ENCODE data around the gene PPP2R5C.

Gene PPP2R5C

GRCh38 chr14:101933209-101933608 is 171.7 kb downstream of the PPP2R5C start:
- Histone ChIP-seq H3K36me3 (ENCODE audit: control insufficient read depth, insufficient read depth, low read length) (no peaks in the 10 kb centered on the region), H3K9me3 (ENCODE audit: control insufficient read depth, low read length) (no peaks in the 10 kb centered on the region), H3K4me3 (ENCODE audit: low read length) (no peak overlapping the region), H3K27me3 (ENCODE audit: control insufficient read depth, insufficient read depth, low read length) (peaks cover 3% of the 10 kb centered on the region), H3K4me1 (ENCODE audit: control insufficient read depth, insufficient read depth, low read length) (no peaks in the 10 kb centered on the region), H3K9ac (ENCODE audit: low read length) (no peak overlapping the region)

DNA sequence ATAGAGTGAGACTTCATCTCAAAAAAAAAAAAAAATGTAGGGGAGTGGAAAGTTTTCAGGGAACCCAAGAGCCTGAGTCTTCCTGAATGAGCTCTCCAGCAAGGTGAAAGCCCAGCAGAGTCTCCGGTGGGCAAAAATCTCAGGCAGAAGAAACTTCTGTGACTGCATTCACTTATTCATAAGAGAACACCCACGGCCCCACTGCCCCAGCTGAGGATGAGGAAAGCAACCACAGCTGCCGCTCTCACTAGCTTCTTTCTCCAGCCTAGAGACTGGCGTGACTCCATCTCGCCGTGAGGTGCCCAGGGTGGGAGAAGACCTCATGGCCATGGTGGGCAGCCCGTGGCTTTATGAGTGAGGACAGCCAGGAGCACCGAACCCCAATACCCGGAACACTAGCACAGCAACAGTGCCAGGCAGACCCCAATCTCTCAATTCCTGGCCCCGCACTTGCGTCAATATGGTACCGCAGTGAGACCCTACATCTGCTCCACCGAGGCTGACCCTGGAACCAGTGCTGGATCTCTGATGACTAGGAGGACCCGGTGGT is 173.2 kb downstream of the PPP2R5C start:
- H3K9ac ChIP-seq (ENCODE audit: low read length): no peak overlapping the region
- H3K27me3 ChIP-seq (ENCODE audit: control insufficient read depth, insufficient read depth, low read length): peaks cover 7% of the 10 kb centered on the region
- no peaks in the 10 kb centered on the region for H3K36me3 ChIP-seq (ENCODE audit: control insufficient read depth, insufficient read depth, low read length)
- no peaks in the 10 kb centered on the region for H3K4me1 ChIP-seq (ENCODE audit: control insufficient read depth, insufficient read depth, low read length)
- H3K9me3 ChIP-seq (ENCODE audit: control insufficient read depth, low read length): no peaks in the 10 kb centered on the region
- H3K4me3 ChIP-seq (ENCODE audit: low read length): no peak overlapping the region

DNA sequence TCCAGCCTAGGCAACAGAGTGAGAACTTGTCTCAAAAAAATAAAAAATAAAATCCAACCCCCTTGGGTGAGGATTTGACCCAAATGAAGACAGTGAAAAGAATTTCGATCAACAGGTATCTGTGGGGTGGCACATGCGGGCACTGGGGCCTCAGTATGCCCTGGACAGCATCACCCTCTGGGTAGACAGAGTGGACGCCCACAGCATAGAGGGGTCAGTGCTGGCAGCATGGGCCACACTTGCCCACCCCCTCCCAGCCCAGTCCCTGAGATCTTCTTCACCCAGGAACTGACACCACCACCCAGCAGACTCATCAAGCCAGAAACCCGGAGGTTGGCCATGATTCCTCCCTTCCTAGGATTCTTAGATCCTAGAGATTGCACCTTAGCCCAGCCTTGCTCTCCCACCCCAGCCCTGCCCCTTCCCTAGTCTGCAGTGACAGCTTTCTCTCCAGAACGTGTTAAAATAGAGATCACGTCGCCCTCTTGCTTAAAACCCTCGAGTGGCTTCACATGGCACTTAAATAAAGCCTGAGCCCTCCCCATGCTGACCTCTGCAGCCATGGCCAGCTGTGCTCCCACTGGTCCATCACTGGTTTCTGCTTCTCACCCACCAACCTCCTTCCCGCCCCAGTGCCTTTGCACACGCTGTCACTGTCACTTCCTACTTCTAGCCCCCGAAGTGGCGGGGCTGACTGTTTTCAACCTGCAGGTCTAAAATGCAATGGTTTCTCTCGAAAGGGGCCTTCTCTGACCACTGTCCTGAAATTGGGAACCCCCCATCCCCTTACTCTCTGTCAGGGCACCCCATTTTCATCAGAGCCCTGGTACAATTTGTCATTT is 176.6 kb downstream of the PPP2R5C start:
- no peaks in the 10 kb centered on the region for H3K4me1 ChIP-seq (ENCODE audit: control insufficient read depth, insufficient read depth, low read length)
- no peak overlapping the region for H3K4me3 ChIP-seq (ENCODE audit: low read length)
- H3K9me3 ChIP-seq (ENCODE audit: control insufficient read depth, low read length): no peaks in the 10 kb centered on the region
- no peaks in the 10 kb centered on the region for H3K36me3 ChIP-seq (ENCODE audit: control insufficient read depth, insufficient read depth, low read length)
- H3K27me3 ChIP-seq (ENCODE audit: control insufficient read depth, insufficient read depth, low read length): peaks cover 7% of the 10 kb centered on the region
- no peak overlapping the region for H3K9ac ChIP-seq (ENCODE audit: low read length)

DNA sequence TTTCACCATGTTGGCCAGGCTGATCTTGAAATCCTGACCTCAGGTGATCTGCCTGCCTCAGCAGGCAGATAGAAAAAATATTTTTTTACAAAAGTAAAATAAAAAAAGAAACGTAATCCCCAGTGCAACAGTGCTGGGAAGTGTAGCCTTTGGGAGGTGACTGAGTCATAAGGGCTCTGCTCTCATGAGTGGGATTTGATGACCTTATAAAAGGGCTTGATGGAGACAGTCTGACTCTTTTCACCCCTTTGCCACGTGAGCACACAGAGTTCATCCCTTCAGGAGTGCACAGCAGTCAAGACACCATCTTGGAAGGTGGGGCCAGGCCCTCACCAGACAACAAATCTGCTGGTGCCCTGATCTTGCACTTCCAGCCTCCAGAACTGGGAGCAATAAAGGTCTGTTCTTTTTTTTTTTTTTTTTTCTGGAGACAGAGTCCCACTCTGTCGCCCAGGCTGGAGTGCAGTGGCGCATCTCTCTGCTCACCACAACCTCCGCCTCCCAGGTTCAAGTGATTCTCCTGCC is 178.2 kb downstream of the PPP2R5C start:
- Histone ChIP-seq H3K4me3 (ENCODE audit: low read length) (no peak overlapping the region), H3K9ac (ENCODE audit: low read length) (no peak overlapping the region), H3K27me3 (ENCODE audit: control insufficient read depth, insufficient read depth, low read length) (peaks cover 7% of the 10 kb centered on the region), H3K36me3 (ENCODE audit: control insufficient read depth, insufficient read depth, low read length) (no peaks in the 10 kb centered on the region), H3K4me1 (ENCODE audit: control insufficient read depth, insufficient read depth, low read length) (no peaks in the 10 kb centered on the region), H3K9me3 (ENCODE audit: control insufficient read depth, low read length) (no peaks in the 10 kb centered on the region)

DNA sequence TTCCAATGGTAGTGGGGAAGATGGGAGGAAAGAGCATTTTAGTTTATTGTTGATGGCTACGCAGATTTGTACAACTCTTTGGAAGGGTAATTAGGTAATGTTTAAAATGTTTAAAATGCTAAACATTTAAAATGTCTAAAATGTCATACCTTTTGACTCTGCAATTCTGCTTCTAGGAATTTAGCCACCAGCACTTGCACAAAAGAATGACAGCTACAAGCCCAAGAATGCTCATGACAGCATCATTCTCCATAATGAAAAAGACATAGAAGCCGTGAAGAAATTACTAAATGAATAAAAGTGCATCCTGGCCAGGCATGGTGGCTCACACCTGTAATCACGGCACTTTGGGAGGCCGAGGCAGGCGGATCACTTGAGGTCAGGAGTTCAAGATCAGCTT is 182.9 kb downstream of the PPP2R5C start:
- H3K36me3 ChIP-seq (ENCODE audit: control insufficient read depth, insufficient read depth, low read length): no peaks in the 10 kb centered on the region
- peaks cover 3% of the 10 kb centered on the region for H3K27me3 ChIP-seq (ENCODE audit: control insufficient read depth, insufficient read depth, low read length)
- H3K4me1 ChIP-seq (ENCODE audit: control insufficient read depth, insufficient read depth, low read length): peaks cover 7% of the 10 kb centered on the region
- no peak overlapping the region for H3K4me3 ChIP-seq (ENCODE audit: low read length)
- no peaks in the 10 kb centered on the region for H3K9me3 ChIP-seq (ENCODE audit: control insufficient read depth, low read length)
- no peak overlapping the region for H3K9ac ChIP-seq (ENCODE audit: low read length)

DNA sequence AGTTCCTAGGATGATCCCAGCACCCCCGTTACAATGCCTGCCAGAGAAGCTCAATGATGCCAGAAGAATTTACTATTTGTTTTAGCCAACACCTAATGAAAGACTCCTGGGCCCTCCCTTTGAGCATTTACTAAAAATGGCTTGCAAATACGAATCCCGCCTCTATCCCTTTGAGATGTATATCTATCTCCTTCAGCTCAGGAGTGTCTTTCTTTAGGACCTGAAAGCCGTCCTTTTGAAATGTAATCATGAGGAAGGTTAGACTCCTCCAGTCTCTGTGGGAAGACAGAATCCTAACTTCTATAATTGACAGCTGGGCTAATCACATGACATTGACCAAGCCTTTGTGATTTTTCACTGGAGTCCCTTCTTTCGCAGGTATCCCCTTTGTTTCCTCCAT is 183.7 kb downstream of the PPP2R5C start:
- Histone ChIP-seq H3K9ac (ENCODE audit: low read length) (no peak overlapping the region), H3K27me3 (ENCODE audit: control insufficient read depth, insufficient read depth, low read length) (peaks cover 3% of the 10 kb centered on the region), H3K4me3 (ENCODE audit: low read length) (no peak overlapping the region), H3K36me3 (ENCODE audit: control insufficient read depth, insufficient read depth, low read length) (no peaks in the 10 kb centered on the region), H3K9me3 (ENCODE audit: control insufficient read depth, low read length) (no peaks in the 10 kb centered on the region), H3K4me1 (ENCODE audit: control insufficient read depth, insufficient read depth, low read length) (peaks cover 8% of the 10 kb centered on the region)

- Histone ChIP-seq H3K27me3 (ENCODE audit: control insufficient read depth, insufficient read depth, low read length) (peaks cover 3% of the 10 kb centered on the region), H3K9ac (ENCODE audit: low read length) (peak overlapping the region; percentile 99), H3K4me3 (ENCODE audit: low read length) (peak overlapping the region; percentile 100), H3K36me3 (ENCODE audit: control insufficient read depth, insufficient read depth, low read length) (no peaks in the 10 kb centered on the region), H3K9me3 (ENCODE audit: control insufficient read depth, low read length) (no peaks in the 10 kb centered on the region), H3K4me1 (ENCODE audit: control insufficient read depth, insufficient read depth, low read length) (peaks cover 8% of the 10 kb centered on the region)
These were observed 186.0 kb downstream of the PPP2R5C start for GRCh38 chr14:101947577-101947903.

DNA sequence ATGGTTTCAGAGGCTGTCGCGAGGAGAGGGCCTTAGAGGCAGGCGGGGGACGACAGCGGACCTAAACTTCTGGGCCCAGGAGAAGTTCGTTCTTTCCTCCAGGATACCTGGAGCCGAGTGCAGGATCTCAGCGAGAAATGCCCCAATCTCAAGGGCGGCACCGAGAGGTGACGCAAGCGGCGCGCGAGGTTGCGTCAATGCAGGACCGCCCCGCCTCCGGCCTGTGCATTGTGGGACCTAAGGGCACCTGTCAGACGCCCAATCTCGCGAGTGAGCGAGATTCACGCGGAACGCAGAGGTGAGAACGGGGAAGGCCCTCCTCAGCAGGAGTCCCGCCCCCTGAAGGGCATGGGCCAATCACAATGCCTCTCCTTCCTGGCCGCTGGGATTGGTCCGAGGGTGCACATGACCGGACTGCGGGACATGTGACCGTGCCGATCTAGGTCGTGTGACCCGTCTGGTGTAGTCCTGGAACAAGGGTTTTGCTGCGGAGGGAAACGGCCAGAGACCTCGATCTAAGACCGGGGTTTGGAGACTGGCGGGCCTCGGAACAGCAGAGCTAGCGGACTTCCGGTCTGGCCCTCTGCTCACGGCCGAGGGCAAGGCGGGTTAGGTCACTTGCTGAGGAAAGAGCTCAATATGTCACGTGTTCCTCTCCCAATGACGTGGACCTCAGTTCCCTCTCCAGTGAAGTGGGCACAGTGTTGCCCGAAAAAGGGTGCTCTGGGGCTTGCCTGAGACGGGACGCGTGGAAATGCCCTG is 186.6 kb downstream of the PPP2R5C start:
- no peaks in the 10 kb centered on the region for H3K9me3 ChIP-seq (ENCODE audit: control insufficient read depth, low read length)
- H3K36me3 ChIP-seq (ENCODE audit: control insufficient read depth, insufficient read depth, low read length): no peaks in the 10 kb centered on the region
- H3K4me1 ChIP-seq (ENCODE audit: control insufficient read depth, insufficient read depth, low read length): peaks cover 8% of the 10 kb centered on the region
- H3K4me3 ChIP-seq (ENCODE audit: low read length): peak overlapping the region; percentile 100
- peak overlapping the region; percentile 99 for H3K9ac ChIP-seq (ENCODE audit: low read length)
- H3K27me3 ChIP-seq (ENCODE audit: control insufficient read depth, insufficient read depth, low read length): peaks cover 3% of the 10 kb centered on the region

GRCh38 chr14:101948666-101949216 is 187.2 kb downstream of the PPP2R5C start:
- Histone ChIP-seq H3K9ac (ENCODE audit: low read length) (peak overlapping the region; percentile 99), H3K9me3 (ENCODE audit: control insufficient read depth, low read length) (no peaks in the 10 kb centered on the region), H3K4me1 (ENCODE audit: control insufficient read depth, insufficient read depth, low read length) (peaks cover 8% of the 10 kb centered on the region), H3K4me3 (ENCODE audit: low read length) (peak overlapping the region; percentile 100), H3K36me3 (ENCODE audit: control insufficient read depth, insufficient read depth, low read length) (no peaks in the 10 kb centered on the region), H3K27me3 (ENCODE audit: control insufficient read depth, insufficient read depth, low read length) (peaks cover 3% of the 10 kb centered on the region)

DNA sequence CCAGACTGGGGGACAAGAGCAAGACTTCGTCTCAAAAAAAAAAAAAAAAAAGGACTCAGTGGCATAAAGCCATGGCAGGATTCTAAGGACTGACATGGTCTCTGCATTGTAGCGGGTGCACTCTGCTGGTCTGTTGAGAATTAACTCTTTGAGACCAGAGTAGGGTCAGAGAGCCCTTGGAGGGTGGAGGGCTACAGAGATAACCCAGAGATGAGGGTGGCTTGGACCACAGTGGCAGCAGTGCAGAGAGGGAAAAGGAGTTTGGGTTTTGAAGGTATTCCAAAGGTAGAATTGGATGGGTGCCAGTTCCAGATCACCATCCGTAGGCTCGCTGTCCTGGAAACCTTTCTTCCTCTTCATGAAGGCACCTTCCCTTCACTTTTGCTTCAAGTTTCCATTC is 188.6 kb downstream of the PPP2R5C start:
- Histone ChIP-seq H3K9ac (ENCODE audit: low read length) (peak overlapping the region; percentile 22), H3K36me3 (ENCODE audit: control insufficient read depth, insufficient read depth, low read length) (no peaks in the 10 kb centered on the region), H3K9me3 (ENCODE audit: control insufficient read depth, low read length) (no peaks in the 10 kb centered on the region), H3K4me1 (ENCODE audit: control insufficient read depth, insufficient read depth, low read length) (peaks cover 8% of the 10 kb centered on the region), H3K4me3 (ENCODE audit: low read length) (no peak overlapping the region), H3K27me3 (ENCODE audit: control insufficient read depth, insufficient read depth, low read length) (peaks cover 3% of the 10 kb centered on the region)

DNA sequence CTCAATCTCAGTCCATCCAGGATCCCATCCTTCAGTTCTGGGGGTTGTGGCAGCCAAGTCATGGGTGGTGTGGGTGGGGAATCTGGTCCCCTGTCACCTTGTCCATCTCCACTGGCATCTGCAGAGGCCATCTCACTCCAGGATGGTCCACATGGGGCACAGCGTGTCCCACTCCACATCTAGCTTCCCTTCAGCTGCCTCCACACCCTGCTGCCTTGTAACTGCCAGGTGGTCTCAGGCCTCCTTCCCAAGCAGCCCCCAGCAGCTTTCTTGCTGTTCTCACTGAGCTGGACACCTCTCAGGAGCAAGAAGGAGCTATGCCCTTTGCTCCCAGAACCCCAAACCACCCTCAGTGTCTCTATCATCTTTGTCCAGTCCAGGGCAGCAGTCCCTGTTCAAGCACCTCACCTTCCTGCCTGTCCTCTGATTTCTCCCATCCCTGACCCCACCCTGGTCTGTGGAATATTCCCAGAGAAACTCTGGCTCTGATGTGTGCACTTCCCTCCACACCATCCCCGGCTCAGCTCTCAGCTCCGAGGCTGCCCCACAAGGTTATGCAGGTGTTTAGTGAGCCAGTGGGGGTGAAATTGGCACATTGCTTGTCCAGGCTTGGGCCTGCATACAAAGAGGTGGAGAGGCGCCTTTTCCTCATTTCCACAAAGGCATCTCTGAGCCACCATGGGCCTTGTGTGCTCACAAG is 189.2 kb downstream of the PPP2R5C start:
- H3K9me3 ChIP-seq (ENCODE audit: control insufficient read depth, low read length): no peaks in the 10 kb centered on the region
- H3K27me3 ChIP-seq (ENCODE audit: control insufficient read depth, insufficient read depth, low read length): peaks cover 3% of the 10 kb centered on the region
- H3K4me3 ChIP-seq (ENCODE audit: low read length): no peak overlapping the region
- peaks cover 8% of the 10 kb centered on the region for H3K4me1 ChIP-seq (ENCODE audit: control insufficient read depth, insufficient read depth, low read length)
- H3K36me3 ChIP-seq (ENCODE audit: control insufficient read depth, insufficient read depth, low read length): no peaks in the 10 kb centered on the region
- peak overlapping the region; percentile 22 for H3K9ac ChIP-seq (ENCODE audit: low read length)

All from mucosa of stomach (tissue), 1 donor.